GM19455 (cell line): ENCODE measurements around the gene RAB15.

Source experiments
- ATAC-seq: cut with Tn5 transposase; IDR thresholded peaks from one replicate; pipeline ENCODE4 v1.9.1; 2021; ENCODE audit not compliant: unreplicated experiment

RAB15 gene

DNA sequence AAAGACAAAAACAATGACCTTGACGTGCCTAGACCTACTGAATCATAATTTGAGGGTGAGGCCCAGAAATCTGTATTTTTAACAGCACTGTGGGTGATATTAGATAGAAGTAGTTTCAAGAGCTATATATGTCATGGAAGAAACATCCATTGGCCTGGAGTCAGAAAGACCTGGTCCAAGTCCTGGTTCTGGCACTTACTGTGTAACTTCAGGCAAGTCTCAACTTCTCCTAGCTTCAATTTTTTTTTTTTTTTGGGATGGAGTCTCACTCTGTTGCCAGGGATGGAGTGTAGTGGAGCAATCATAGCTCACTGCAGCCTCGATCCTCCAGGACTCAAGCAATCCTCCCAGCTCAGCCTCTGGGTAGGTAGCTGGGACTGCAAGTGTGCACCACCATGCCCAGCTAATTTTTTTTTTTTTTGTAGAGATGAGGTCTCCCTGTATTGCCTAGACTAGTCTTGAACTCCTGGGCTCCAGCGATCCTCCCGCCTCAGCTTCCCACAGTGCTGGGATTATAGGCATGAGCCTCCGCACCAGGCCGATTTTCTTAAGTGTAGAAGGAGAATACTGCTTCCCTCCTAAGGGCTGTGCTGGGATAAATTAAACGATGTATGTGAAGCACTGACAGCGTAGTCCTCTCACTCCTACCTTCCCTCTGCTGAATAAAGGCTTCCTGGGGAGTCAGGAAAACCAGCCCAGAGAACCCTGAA, 15.3 kb downstream of the RAB15 start:
- ATAC-seq: no peak

DNA sequence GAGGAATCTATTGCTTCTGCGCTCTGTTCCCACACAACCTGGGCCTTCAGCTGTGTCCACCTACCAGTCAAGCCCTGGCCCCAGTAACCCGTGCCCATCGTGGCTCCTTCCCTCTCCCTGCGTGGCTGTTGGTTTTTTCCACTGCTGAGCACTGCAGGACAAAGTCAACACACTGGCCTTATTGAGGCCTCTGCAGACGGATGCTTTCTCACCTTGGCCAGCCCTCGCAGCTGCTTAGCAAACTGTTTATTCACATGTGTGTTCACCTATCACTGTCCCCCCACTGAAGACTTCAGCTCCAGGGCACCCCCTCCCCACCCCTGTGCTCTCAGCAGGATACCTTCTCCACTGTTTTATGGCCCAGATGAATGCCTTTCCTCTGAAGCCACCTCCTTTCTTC, 16.8 kb downstream of the RAB15 start:
- no peak for ATAC-seq

DNA sequence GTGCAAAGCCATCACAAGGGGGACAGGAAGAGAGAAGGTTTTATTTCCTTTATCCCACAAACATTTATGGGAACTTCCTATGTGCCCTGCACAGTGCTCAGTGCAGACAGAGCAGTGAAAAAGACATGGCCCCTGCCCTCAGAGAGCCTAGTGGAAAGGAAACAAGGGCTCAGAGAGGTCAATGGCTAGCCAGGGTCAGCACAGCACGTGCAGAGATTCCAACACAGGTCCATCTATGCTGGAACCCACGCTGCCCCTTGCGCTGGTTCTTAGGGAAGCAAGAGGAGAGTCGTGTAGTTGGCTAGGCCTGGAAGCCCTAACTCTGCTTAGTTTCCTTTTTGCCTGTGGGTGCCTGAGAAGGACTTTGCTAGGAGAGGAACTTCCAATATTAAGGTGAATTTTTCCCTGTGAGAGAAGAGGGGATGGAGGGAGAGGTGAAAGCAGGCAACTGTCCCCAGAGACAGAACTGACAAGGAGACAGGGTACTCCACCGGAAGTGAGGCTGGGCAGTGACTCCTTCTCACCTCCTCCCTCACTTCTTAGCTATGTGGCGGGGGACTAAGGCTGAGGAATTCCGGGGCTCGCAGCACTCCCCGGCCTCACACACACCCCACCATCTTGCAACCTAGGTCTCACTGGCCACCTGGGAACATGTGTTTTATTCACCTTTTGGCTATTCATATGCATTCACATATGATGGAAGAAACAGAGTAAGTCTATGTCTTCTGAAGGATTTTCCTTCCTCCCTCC, 17.5 kb downstream of the RAB15 start:
- no peak for ATAC-seq

DNA sequence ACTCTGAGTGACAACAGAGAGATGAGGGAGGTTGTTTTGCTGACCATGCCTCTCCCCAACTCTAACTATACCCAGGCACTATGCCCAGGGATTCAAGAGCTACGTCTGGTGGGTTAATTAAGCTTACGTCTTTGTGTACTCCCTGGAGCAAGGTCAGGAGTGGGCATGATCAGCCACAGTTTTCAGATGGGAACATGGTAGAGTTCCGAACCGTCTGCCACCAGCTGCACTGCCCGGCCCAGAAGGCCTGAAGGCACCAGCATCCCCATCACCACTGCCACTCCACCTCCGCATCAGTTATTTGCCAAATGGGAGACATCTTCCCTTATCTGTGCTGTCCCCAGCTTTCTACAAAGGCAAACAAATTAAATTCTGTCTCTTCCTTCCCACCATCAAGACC, 18.5 kb downstream of the RAB15 start:
- ATAC-seq: no peak

DNA sequence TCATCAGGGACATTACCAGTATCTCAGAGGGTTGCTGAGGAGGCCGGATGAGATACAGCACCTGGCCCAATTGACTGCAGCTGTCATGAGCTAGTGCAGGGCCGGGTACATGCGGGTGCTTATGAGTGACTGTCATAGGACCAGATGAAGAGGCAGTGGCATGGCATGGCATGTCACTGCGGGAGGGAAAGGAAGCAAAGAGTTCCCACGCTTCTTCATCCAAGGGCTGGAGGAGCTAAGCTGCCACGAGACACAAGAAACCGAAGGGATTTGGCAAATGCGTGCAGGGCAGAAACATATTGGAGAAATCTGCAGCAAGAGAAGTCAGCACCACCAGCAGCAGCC, 18.9 kb downstream of the RAB15 start:
- ATAC-seq: no peak

DNA sequence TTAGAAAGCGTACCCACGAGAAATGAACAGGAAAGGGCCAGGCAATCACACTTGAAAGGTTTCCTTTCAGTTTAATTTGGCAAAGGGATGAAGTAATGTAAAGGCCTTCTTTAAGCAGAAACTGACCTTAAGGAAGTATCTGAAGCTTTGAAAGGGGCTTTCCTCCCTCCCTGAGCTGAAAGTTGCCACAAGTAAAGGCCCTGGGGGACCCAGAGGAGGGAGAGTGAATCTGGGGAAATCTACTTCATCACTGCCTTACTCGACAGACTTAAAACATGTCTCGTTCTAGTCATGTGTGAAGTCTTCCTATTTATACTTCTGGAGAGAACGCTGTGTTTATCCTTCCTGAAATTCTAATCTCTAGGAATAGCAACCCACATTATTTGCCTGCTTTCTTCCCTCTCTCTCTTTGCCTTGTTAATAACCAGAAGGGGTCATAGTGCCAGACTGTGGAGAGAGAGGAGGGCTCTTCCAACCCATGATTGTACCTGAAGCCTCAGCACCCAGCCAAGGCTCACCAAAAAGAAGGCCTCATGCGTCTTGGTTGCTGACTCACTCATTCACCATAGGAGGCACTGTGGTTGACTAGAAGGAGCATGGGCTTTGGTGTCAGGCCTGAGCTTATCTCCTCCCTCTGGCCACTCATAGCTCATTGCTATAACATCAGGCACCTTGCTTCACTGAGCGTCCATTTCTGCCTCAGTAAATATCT, 19.4 kb downstream of the RAB15 start:
- ATAC-seq: no peak

DNA sequence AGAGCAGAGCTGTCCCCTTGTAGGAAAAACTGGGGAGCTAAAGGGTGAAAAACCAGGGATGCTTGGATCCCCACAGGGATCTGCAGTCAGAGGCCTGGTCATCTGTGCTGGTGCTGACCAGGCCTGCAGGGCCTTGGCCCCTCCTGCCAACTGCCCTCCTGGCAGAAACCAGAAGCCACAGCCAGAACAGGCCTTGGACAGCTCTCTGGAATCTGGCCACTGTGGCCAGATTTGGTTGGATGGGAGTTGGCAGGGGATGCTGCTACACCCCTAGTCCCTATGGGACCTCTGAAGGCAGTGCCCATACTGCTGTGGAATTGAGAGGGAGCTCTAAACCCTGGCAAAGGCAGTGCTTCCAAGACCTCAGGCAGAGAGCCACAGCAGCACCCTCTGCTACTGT, 20.4 kb downstream of the RAB15 start:
- ATAC-seq: no peak

DNA sequence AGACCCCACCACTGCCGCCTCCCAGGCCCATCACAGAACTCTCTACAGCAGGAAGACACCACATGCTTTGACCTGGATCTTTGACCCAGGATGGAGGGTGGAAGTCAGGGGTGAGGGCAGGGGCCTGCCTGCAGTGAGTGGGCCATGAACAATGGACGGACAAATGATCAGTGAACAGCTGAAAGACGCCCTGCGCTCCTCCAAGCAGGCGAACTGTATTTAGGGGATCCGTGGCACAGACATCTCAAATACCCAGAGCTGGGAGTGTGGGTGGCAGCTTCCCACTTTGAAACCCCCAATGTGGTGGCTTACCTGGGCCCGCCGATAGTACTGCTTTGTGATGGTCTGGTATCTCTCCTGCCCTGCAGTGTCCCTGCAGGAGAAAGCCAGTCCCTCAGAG, 20.8 kb downstream of the RAB15 start:
- no peak for ATAC-seq

DNA sequence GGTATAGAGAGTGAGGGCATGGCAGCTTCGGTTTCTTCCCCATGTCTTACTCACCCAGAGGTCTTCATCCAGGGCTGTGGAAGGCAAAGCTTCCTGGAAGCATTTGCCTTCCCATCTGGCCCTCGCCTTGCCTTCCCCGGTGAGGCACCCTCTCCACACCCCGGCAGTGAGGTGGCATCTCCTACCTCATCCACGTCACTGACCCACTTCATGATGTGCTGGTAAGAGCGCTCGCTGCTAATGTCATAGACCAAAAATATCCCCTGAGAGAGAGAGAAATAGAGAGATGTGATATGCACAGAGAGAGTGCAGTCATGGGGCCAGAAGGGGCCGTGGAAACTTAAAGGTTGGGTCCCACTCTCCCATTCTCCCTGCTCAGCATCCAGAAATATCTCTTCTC, 21.2 kb downstream of the RAB15 start:
- ATAC-seq: no peak

DNA sequence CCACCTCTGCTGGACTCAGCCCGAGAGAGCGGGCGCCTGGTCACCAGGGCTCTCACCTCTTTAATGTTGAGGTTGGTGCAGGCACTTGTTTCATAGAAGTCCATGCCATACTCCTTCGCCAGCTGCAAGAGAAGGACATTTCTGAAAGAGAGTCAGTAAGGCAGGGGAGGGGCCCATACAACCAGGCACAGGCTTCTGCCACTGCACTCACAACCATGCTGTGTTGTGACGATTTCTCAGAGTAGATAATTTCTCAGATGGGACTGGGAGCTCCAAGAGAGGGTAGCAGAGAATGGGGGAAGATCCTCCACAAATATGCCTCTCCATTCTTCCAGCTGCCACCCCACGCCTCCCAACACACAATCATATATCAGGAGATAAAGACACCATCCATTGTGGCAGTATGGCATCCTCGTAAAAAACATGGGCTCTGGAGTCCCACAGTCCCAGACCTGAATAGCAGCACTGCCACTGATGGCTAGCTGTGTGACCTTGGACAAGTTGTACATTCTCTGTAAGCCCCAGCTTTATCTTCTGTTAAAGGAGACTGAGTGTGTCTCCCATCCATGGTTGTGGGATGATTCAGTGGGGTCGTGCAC, 23.4 kb downstream of the RAB15 start:
- no peak for ATAC-seq

DNA sequence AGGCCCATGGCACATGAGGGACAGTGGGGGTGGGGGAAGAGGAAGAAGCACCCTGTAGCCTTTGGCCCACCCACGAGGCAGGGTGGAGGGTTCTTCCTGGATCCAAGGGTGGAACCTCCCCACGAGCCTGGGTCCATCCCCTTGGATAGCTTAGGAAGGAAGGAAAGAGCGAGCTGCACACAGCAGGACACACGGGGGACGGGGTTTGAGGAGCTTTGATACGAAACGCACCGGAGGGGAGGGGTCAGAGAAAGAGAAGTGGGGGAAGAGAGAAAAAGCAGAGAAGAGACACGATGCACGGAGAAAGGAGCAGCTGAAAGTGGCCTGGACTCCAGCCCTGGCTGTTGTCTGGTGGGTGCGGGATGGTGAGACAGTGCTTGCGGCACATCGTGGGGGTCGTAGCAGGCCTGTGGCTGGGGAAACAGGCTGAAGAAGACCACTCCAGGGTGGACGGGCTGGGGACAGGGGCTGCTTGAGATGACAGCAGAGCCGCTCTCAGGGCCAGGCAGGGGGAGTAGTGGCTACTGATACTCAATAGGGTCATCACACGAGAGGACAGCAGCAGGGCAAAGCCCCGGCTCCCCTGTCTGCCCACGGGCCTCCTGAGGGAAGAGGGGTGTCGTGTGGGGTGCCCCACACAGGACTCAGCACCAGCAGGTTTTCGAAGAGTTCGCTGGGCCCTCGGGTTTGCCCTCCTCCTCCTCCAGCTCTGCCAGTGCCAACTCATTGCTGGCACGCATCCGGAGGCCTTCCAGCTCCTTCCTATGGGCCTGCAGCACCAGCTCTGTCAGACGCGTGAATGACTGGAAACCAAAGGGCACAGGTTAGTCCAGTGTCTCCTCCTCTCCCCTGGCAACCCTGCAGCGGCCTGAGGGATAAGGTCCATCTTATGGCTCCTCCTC, 24.2 kb downstream of the RAB15 start:
- ATAC-seq: no peak

DNA sequence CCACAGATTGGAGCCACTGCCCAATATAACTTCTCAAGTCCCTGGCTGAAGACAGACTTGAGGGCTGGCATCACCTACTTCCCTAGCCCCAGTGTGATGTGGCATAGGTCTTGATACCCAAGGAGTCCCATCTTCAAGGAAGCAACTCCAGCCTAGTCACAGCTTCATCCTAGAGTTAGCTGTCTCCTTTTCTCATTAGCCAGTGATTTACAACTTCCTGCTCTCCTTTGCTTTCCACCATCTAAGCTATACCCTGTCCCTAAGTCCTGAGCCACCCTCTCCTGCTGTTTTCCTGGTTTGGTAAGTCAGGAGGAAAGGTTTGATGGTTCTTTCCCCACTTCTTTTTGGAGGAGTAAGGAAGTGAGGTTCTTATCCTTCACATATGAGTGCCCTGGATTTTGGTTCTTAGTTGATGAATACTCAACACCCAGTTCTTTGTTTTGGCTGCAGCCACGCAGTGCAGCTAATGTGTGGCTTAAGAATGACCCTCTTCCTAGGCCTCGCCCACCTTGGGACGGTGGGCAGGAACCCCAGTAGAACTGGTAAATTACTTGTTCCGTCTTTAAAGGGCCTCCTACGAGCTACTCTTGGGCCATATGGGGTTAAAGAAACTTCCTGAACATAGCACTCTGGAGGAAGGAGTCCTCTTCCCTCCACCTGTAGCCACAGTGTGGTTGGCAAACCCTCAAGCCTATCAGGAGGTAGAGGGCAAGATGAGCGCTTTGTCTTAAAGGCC, 25.7 kb downstream of the RAB15 start:
- ATAC-seq: no peak

DNA sequence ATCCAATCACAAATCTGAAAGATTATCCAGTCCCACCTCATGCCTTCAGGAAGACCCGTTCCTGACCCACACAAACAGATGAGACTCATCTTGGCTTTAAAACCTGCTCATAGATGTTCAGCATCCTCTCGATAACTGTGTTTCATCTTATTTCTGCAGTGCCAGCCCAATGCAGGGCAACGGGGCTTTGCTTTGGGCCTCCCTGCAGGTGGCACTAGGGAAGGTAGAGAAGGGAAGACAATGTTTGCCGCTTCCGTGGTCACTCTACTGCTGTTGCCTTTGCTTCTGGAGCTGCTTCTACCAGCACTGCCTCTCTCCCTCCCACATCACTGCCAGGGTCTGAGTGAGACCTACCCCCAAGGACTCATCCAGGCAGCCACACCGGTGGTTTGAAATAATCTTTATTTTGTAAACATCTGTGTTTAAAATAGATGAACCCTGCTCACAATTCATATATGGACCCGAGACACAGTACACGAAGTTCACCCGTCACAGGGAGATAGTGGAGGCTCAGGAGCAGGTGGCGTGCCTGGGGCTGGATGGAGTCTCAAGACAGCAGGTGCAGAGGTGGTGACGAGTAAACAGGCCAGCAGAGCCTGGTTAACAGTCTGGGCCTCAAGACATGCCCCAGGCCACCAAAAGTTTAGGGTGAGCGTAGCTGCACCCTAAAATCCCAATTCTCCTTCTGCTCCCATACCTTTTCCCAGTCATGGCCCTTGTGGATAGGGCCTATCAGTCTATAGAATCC, 26.5 kb downstream of the RAB15 start:
- ATAC-seq: no peak

DNA sequence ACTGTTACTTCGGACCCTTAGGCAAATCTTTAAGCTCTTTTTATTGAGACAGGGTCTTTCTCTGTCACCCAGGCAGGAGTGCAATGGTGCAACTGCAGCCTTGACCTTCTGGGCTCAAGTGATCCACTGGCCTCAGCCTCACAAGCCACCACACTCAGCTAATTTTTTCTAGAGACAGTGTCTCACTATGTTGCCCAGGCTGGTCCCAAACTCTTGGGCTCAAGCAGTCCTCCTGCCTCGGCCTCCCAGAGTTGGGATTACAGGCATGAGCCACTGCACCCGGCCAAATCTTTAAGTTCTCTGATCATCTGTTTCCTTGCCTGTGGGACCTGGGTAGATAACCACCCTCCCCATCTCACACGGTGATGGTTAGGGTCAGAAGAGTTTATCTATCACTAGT, 27.3 kb downstream of the RAB15 start:
- ATAC-seq: no peak

DNA sequence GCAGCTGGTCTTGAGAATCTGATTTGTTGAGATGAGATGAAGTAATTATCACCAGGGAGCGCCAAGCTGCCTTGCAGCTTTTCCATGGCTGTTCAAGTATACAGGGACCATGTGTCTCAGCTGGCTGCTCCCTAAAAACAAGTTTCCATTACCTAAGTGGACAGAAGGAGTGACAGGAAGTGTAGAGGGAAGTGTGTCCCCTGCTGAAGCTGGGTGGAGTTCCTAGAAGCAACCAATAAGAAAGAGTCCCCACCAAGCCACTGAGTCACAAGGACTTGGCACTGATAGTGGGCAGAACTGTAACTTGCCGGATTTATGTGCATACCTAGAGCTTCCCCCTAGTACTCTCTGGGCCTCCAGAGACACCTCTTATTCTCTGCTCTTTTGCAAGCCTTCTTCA, 28.1 kb downstream of the RAB15 start:
- ATAC-seq: no peak

DNA sequence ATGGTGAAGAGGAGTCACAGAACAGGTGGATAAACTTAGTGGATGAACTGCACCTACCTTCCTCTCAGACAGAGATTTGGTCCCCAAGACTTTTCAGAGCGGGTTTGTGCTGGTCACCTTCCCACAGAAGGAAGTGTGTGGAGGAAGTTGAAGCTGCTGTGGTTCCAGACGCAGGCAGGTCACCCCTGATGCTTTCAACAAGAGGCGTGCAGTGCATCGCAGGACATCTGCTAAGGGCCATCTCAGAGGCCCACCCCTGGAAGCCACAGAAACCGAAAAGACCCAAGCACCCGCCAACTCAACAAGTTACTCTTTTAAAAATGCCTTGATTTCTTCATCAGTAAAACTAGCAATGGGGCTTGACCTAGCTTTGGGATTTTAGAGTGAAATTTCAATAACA, 28.6 kb downstream of the RAB15 start:
- no peak for ATAC-seq

DNA sequence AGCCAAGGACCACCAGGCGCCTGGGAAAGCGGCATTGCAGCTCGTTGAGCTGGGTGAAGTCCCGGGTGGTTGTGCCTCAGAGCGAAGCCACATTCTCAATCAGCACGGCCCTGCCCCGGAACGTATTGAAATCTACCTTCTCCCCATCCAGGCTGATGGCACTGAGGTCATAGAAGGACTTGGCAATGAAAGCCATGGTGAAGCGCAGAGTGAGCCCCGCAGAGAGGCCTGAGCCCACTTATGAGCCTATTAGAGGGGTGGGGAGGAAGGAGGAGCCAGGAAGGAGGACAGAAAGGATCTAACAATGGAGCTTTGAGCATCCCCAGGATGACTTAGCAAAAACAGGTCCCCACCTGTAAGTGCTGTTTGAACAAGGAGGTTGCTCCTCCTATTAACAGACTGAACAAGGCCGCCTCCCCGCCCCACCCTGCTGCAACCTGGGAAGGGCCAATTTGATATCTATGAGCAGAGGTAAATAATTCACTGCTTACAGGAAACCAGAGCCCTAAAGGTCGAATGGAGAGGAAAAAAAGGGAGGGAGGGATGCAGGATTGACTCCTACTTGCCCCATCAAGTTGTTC, 29.5 kb downstream of the RAB15 start, which contains the start of gene GPX2:
GPX2 (minus strand) TSS at position 215 of the 581 bp plus-strand sequence; CDS start at position 196, 19 bp downstream.
- no peak for ATAC-seq

DNA sequence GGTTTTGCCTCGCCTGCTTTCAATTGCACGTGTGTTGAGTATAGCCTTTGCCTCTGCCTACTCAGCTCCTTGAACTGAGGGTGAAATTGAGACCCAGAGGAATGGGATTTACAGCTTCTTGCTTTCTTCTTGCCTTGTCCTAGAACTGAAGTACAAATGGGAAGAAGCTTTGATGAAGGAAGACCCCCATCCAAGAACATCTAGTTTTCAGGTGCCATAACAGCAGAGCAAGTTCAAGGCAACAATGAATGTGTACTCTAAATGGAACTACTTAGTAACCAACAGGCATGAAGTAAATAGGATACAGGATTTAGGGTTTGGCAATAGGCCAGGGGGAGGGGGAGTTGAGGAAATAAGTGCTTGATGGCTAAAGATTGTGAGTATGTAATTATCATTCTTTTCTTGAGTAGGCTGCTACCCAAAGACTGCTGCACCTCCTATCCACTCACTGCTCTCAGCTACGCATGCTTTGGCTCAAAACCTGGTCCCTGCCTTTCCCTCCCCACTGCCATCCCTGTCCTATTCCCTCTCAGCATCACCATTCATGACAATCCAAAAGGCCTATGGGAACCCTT, 31.7 kb downstream of the RAB15 start:
- ATAC-seq: no peak

DNA sequence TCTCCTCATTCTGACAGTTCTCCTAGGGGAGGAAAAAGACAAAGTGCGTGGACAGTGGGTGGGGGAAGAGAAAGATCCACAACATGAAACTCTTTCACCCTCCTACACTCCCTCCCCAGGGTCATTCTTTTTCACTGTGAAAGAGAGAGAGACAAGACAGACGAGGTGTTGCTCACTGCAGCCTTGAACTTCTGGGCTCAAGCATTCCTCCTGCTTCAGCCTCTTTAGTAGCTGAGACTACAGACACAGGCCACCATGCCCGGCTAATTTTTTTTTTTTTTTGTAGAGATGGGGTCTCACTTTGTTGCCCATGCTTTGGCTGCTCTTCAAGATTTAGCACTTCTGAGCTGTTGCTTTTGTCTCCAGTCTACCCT, 32.3 kb downstream of the RAB15 start:
- ATAC-seq: no peak
